BE2C (cell line): Measurements from ENCODE around the gene GPC3.

ENCODE experiments used
- DNase-seq: peaks from one replicate; pipeline ENCODE4 v3.0.0-alpha.2; 2020
- H3K27me3 ChIP-seq: fragments of 250-450 bp; sonication (Bioruptor Pico); 2 replicates; pipeline ENCODE4 v1.5.1; 2020; ENCODE audit warnings: mild to moderate bottlenecking
- H3K36me3 ChIP-seq: fragments of 250-450 bp; sonication (Bioruptor Pico); 2 replicates; pipeline ENCODE4 v1.5.1; 2020; ENCODE audit warnings: mild to moderate bottlenecking
- H3K4me1 ChIP-seq: fragments of 250-450 bp; sonication (Bioruptor Pico); 2 replicates; pipeline ENCODE4 v1.5.1; 2020
- H3K4me3 ChIP-seq: 2 replicates; pipeline ENCODE4 v1.5.1; 2011; ENCODE audit warnings: low read depth, low read length
- H3K9me3 ChIP-seq: fragments of 250-450 bp; sonication (Bioruptor Pico); 2 replicates; pipeline ENCODE4 v1.5.1; 2020
- CTCF ChIP-seq: IDR thresholded peaks from 2 replicates; pipeline ENCODE4 v1.5.1; 2012; ENCODE audit warnings: mild to moderate bottlenecking, low read depth, low read length

The GPC3 gene

GRCh38 chrX:133549295-133549933 lies 436.0 kb downstream of the GPC3 start:
- no peak for DNase-seq
- Histone ChIP-seq H3K4me1 (no peaks in the 10 kb centered on the region), H3K9me3 (no peaks in the 10 kb centered on the region), H3K36me3 (no peaks in the 10 kb centered on the region), H3K4me3 (no peak overlapping the region), H3K27me3 (no peaks in the 10 kb centered on the region)
- TF ChIP-seq CTCF, result no peak

- Histone ChIP-seq H3K4me3 (no peak overlapping the region), H3K36me3 (no peaks in the 10 kb centered on the region), H3K9me3 (no peaks in the 10 kb centered on the region), H3K4me1 (no peaks in the 10 kb centered on the region), H3K27me3 (no peaks in the 10 kb centered on the region)
- no peak for TF ChIP-seq CTCF
- no peak for DNase-seq
These were observed 439.0 kb downstream of the GPC3 start for GRCh38 chrX:133546441-133546840.

- no peak for TF ChIP-seq CTCF
- H3K36me3 ChIP-seq, result no peaks in the 10 kb centered on the region
- no peaks in the 10 kb centered on the region for H3K4me1 ChIP-seq
- no peak overlapping the region for H3K4me3 ChIP-seq
- H3K9me3 ChIP-seq, result no peaks in the 10 kb centered on the region
- H3K27me3 ChIP-seq, result no peaks in the 10 kb centered on the region
- DNase-seq, result no peak
These were observed 440.6 kb downstream of the GPC3 start for GRCh38 chrX:133544778-133545177.

- Histone ChIP-seq H3K27me3 (no peaks in the 10 kb centered on the region), H3K4me1 (no peaks in the 10 kb centered on the region), H3K4me3 (no peak overlapping the region), H3K36me3 (no peaks in the 10 kb centered on the region), H3K9me3 (no peaks in the 10 kb centered on the region)
- DNase-seq, result no peak
- no peak for TF ChIP-seq CTCF
These were observed 441.3 kb downstream of the GPC3 start for GRCh38 chrX:133544115-133544514.

- no peak overlapping the region for H3K4me3 ChIP-seq
- no peak for DNase-seq
- no peak for TF ChIP-seq CTCF
- H3K27me3 ChIP-seq, result no peaks in the 10 kb centered on the region
- H3K36me3 ChIP-seq, result no peaks in the 10 kb centered on the region
- H3K9me3 ChIP-seq, result no peaks in the 10 kb centered on the region
- no peaks in the 10 kb centered on the region for H3K4me1 ChIP-seq
These were observed 441.7 kb downstream of the GPC3 start for GRCh38 chrX:133543654-133544053.

- DNase-seq, result no peak
- no peaks in the 10 kb centered on the region for H3K36me3 ChIP-seq
- H3K27me3 ChIP-seq, result no peaks in the 10 kb centered on the region
- H3K4me3 ChIP-seq, result no peak overlapping the region
- H3K4me1 ChIP-seq, result no peaks in the 10 kb centered on the region
- no peak for TF ChIP-seq CTCF
- H3K9me3 ChIP-seq, result no peaks in the 10 kb centered on the region
These were observed 442.9 kb downstream of the GPC3 start for GRCh38 chrX:133542476-133542875.
